Measurements from ENCODE around the gene LRP1. TPM values are rescaled to one million over a fixed set of nuclear protein-coding genes. Genes with fewer than 3 reads are reported as not detected.

The LRP1 gene
- total and polyA plus RNA-seq, 2 of the 4 experiments (the other 2 are of a cell fraction) = 73.1 to 142 TPM

GRCh38 chr12:57240066-57240921 is 112.0 kb downstream of the LRP1 start:
- Histone ChIP-seq H2BK20ac (ENCODE audit: low read depth, low read length) (no peak overlapping the region; the same call in 1 of the 2 replicates), H3K14ac (replicated peaks; ENCODE audit: low read depth, low read length) (peak overlapping the region; percentile 94), H3K9me1 (ENCODE audit: insufficient read depth, low read length) (peaks cover 7% of the 10 kb centered on the region; the same call in 1 of the 2 replicates), H3K4me1 (ENCODE audit: control insufficient read depth, insufficient read depth, low read length) (peaks cover 17% of the 10 kb centered on the region), H3K27ac (ENCODE audit: insufficient read depth, low read length) (peak overlapping the region; percentile 73), H4K5ac (ENCODE audit: low read depth, low read length) (peak overlapping the region; percentile 62; the same call in 1 of the 2 replicates), H2AK9ac (replicated peaks; ENCODE audit: low read depth, low read length, poor library complexity) (peak overlapping the region; percentile 96), H3K79me1 (ENCODE audit: low read depth in 1 of 2, low read length in 2 of 2) (peaks cover 0 to 10% of the 10 kb centered on the region in 2 experiments; a peak in 1 of 4 replicates), H3K9ac (ENCODE audit: low read depth, low read length) (peak overlapping the region; percentile 93), H3K4ac (ENCODE audit: low read depth, low read length) (peak overlapping the region; percentile 98), H4K8ac (ENCODE audit: low read depth in 2 of 2, low read length in 2 of 2) (peak overlapping the region; percentile 94 to 95; a peak in 3 of 4 replicates), H3K9me3 (ENCODE audit: control insufficient read depth, insufficient read depth, low read length) (no peaks in the 10 kb centered on the region), H3K18ac (ENCODE audit: low read depth, low read length) (peak overlapping the region; percentile 23; the same call in 1 of the 2 replicates), H3K23ac (ENCODE audit: low read depth, low read length) (peak overlapping the region; percentile 98), H4K20me1 (ENCODE audit: insufficient read depth, low read length) (peaks cover 42% of the 10 kb centered on the region; the same call in 1 of the 2 replicates), H2BK120ac (ENCODE audit: low read depth, low read length) (peak overlapping the region; percentile 66), H3K4me2 (ENCODE audit: low read depth, low read length) (peak overlapping the region; percentile 92), H3K27me3 (ENCODE audit: control insufficient read depth, insufficient read depth, low read length) (peaks cover 6% of the 10 kb centered on the region; the same call in 1 of the 2 replicates), H2BK15ac (ENCODE audit: low read depth, low read length) (0 out of 3 replicates have a peak overlapping the region, but pooled peaks have one; percentile 16), H3K4me3 (ENCODE audit: insufficient read depth, low read depth, low read length) (peak overlapping the region; percentile 55), H2BK5ac (ENCODE audit: low read depth, low read length, poor library complexity, severe bottlenecking) (peak overlapping the region; percentile 60), H3K36me3 (ENCODE audit: control insufficient read depth, insufficient read depth, low read length) (peaks cover 3% of the 10 kb centered on the region; the same call in 1 of the 2 replicates), H2AFZ (replicated peaks; ENCODE audit: low read length, poor library complexity) (peak overlapping the region; percentile 92), H2AK5ac (ENCODE audit: low read depth, low read length) (peak overlapping the region; percentile 93), H3K56ac (ENCODE audit: extremely low read depth, insufficient read depth, low read length) (peak overlapping the region; percentile 69; the same call in 1 of the 2 replicates), H4K91ac (ENCODE audit: insufficient read depth, low read depth, low read length) (peak overlapping the region; percentile 94)
- WGBS, 2 experiments (ENCODE audit: extremely low coverage in 2 of 2, insufficient read length in 1 of 2) = 1% methylated on average over 21 of the region's 72 CpGs; no CpG with 5 or more reads in 1 of the 2 experiments
- intact Hi-C loops (cut with micrococcal nuclease) = loop anchor here (5.0 kb wide), 1 partner anchor 128 kb away; the partner anchor contains the start of gene STAT6
- in situ Hi-C loops (cut with MboI; ENCODE audit: low sequenced_read_pairs) = no loop called here
- BruUV-seq (replicated peaks) = no TSS peak
- ChIA-PET CTCF (interaction anchor here (0.6 to 5.8 kb wide), 5 partner anchors 11 to 213 kb away, joined by 3 to 47 read pairs (median 4); partner anchors contain the start of gene SHMT2), POLR2A (ENCODE audit: unreplicated experiment) (interaction anchor here (0.6 to 1.3 kb wide), 3 partner anchors 11 to 377 kb away, joined by 3 to 4 read pairs (median 4); partner anchors contain the start of genes INHBE and SHMT2)
- dilution Hi-C loops (cut with HindIII; ENCODE audit: low sequenced_read_pairs, unreplicated experiment) = no loop called here
- DNase-seq (peak; percentile 60), ATAC-seq (ENCODE audit: low read depth) (peak; percentile 9)
- TF ChIP-seq MAZ (IDR thresholded peaks at IDR 0.05; ENCODE audit: borderline replicate concordance, low read depth, low read length) = no peak; the same call in 1 of the 2 replicates
- TF ChIP-seq CEBPB (IDR thresholded peaks at IDR 0.05; ENCODE audit: low read depth, low read length) = peak; percentile 84
- TF ChIP-seq MXI1 (IDR thresholded peaks at IDR 0.05; ENCODE audit: borderline replicate concordance, low read depth, low read length) = peak; percentile 95
- no peak for TF ChIP-seq RFX5 (IDR thresholded peaks at IDR 0.05; ENCODE audit: low read depth, low read length)
- peak; percentile 93 for TF ChIP-seq BHLHE40 (IDR thresholded peaks at IDR 0.05; ENCODE audit: low read depth, low read length)
- peak; percentile 29; the same call in 1 of the 2 replicates for TF ChIP-seq POLR2A (IDR thresholded peaks at IDR 0.05; ENCODE audit: low read depth, low read length)

All from IMR-90 (cell line).